ENCODE measurements around the gene RIC1. TPM values are rescaled to one million over a fixed set of nuclear protein-coding genes. Genes with fewer than 3 reads are reported as not detected.

The RIC1 gene
- total and polyA plus RNA-seq, 2 of the 8 experiments (the other 6 are each of a cell fraction or from before 2014, with no cell fraction given): 10.7 to 24.5 TPM

GRCh38 chr9:5791870-5792269 lies 163.0 kb downstream of the RIC1 start:
- Histone ChIP-seq H3K14ac (ENCODE audit: insufficient read length) (no peak overlapping the region), H2BK5ac (ENCODE audit: low read depth, low read length) (no peak overlapping the region), H4K20me1 (replicated peaks in 1 of 2; ENCODE audit: control insufficient read depth in 1 of 2, insufficient read depth in 2 of 2, low read length in 2 of 2) (no peaks in the 10 kb centered on the region), H2BK15ac (ENCODE audit: low read length) (no peak overlapping the region), H3K4me3 (ENCODE audit: extremely low read depth in 1 of 4, insufficient read depth in 2 of 4, low read depth in 3 of 4, low read length in 4 of 4) (no peak overlapping the region), H4K8ac (ENCODE audit: extremely low read depth, insufficient read depth, low read length) (no peak overlapping the region), H3K27ac (ENCODE audit: low read depth, low read length) (no peak overlapping the region), H4K5ac (ENCODE audit: insufficient read length, low read depth, low read length) (no peak overlapping the region), H3K18ac (ENCODE audit: extremely low read depth, low read length) (no peak overlapping the region), H3K4me1 (replicated peaks in 1 of 4; ENCODE audit: control insufficient read depth in 3 of 4, insufficient read depth in 4 of 4, low read length in 3 of 4) (no peaks in the 10 kb centered on the region), H2BK20ac (ENCODE audit: low read length) (no peak overlapping the region), H3K23ac (ENCODE audit: insufficient read length) (no peak overlapping the region), H3K9me3 (ENCODE audit: insufficient read depth in 2 of 2, low read depth in 1 of 2, low read length in 1 of 2) (no peaks in the 10 kb centered on the region), H3K79me2 (ENCODE audit: control insufficient read depth in 1 of 2, insufficient read depth in 2 of 2, low read length in 2 of 2) (no peaks in the 10 kb centered on the region), H2BK12ac (ENCODE audit: low read depth, low read length) (no peak overlapping the region), H3K23me2 (ENCODE audit: low read depth, low read length) (no peaks in the 10 kb centered on the region), H4K91ac (replicated peaks; ENCODE audit: insufficient read length, low read length) (no peak overlapping the region), H2AFZ (ENCODE audit: low read length) (no peak overlapping the region), H3K36me3 (ENCODE audit: control insufficient read depth in 2 of 4, insufficient read depth in 4 of 4, low read length in 3 of 4) (peaks cover 0 to 6% (median 2%) of the 10 kb centered on the region in 4 experiments; a peak in 5 of 8 replicates), H2BK120ac (replicated peaks; ENCODE audit: low read depth, low read length) (no peak overlapping the region), H2AK5ac (ENCODE audit: low read depth, low read length) (no peak overlapping the region), H3K56ac (replicated peaks; ENCODE audit: insufficient read length, low read depth, low read length) (no peak overlapping the region), H3K79me1 (ENCODE audit: low read depth, low read length) (no peaks in the 10 kb centered on the region), H3K4me2 (ENCODE audit: insufficient read depth in 1 of 2, low read depth in 2 of 2, low read length in 2 of 2) (no peak overlapping the region), H3K27me3 (replicated peaks in 1 of 4; ENCODE audit: control insufficient read depth in 3 of 4, extremely low read depth in 1 of 4, insufficient read depth in 3 of 4, low read length in 3 of 4) (no peaks in the 10 kb centered on the region), H3K9ac (replicated peaks in 1 of 4; ENCODE audit: extremely low read depth in 1 of 4, low read depth in 3 of 4, low read length in 3 of 4) (no peak overlapping the region), H3K4ac (replicated peaks; ENCODE audit: insufficient read length, low read depth, low read length) (no peak overlapping the region)
- ChIA-PET POLR2A (ENCODE audit: partially characterized antibody) (no interaction called here), CTCF (ENCODE audit: partially characterized antibody) (no interaction called here)
- no peak for DNase-seq (ENCODE audit: low read depth in 1 of 2, low spot score in 2 of 2)
- 91% methylated on average over 3 of the region's 3 CpGs; no CpG with 5 or more reads in 1 of the 2 experiments for WGBS, 2 experiments (ENCODE audit: extremely low coverage in 1 of 2, insufficient coverage in 1 of 2, insufficient read length in 1 of 2, insufficient replicate concordance in 2 of 2, low coverage in 1 of 2, low lambda C conversion rate in 2 of 2, missing lambda C conversion rate in 1 of 2)
- no peak for TF ChIP-seq EP300 (IDR thresholded peaks at IDR 0.05; ENCODE audit: borderline replicate concordance in 1 of 2, low read depth in 2 of 2, low read length in 2 of 2)
- no peak for TF ChIP-seq EZH2 (IDR thresholded peaks at IDR 0.05; ENCODE audit: low read depth, low read length, severe bottlenecking)
- FAIRE-seq: no peak
